ENCODE measurements around the gene PKD2. TPM values are rescaled to one million over a fixed set of nuclear protein-coding genes. Genes with fewer than 3 reads are reported as not detected.

The PKD2 gene
- total and polyA plus RNA-seq, 2 donors: 9.9 to 11.6 TPM

- no peak overlapping the region for H3K27ac ChIP-seq (ENCODE audit: low read depth in 1 of 2, low read length in 1 of 2)
- H3K4me1 ChIP-seq (ENCODE audit: control insufficient read depth in 2 of 2, insufficient read depth in 2 of 2, low read length in 2 of 2): no peaks in the 10 kb centered on the region
- DNase-seq (ENCODE audit: low read depth in 6 of 9, low spot score in 9 of 9): no peak
- H3K27me3 ChIP-seq (ENCODE audit: control insufficient read depth in 2 of 2, insufficient read depth in 1 of 2, low read length in 1 of 2): no peaks in the 10 kb centered on the region
- H3K9me3 ChIP-seq (ENCODE audit: control insufficient read depth in 2 of 2, insufficient read depth in 1 of 2, low read length in 1 of 2): peaks cover 0 to 3% of the 10 kb centered on the region in 2 donors
- H3K36me3 ChIP-seq (ENCODE audit: control insufficient read depth in 2 of 2, insufficient read depth in 2 of 2, low read length in 1 of 2): peaks cover 8 to 13% of the 10 kb centered on the region in 2 donors
- H3K4me3 ChIP-seq (ENCODE audit: low read length in 2 of 2): no peak overlapping the region
- 78% methylated on average over 4 of the region's 4 CpGs for WGBS
These were observed 20.5 kb downstream of the PKD2 start for GRCh38 chr4:88027611-88028608.

GRCh38 chr4:88028946-88029345 lies 21.5 kb downstream of the PKD2 start:
- 97% methylated on average over 3 of the region's 3 CpGs for WGBS
- Histone ChIP-seq H3K4me3 (ENCODE audit: low read length in 2 of 2) (no peak overlapping the region), H3K27ac (ENCODE audit: low read depth in 1 of 2, low read length in 1 of 2) (no peak overlapping the region), H3K27me3 (ENCODE audit: control insufficient read depth in 2 of 2, insufficient read depth in 1 of 2, low read length in 1 of 2) (no peaks in the 10 kb centered on the region), H3K36me3 (ENCODE audit: control insufficient read depth in 2 of 2, insufficient read depth in 2 of 2, low read length in 1 of 2) (peaks cover 8 to 10% of the 10 kb centered on the region in 2 donors), H3K4me1 (ENCODE audit: control insufficient read depth in 2 of 2, insufficient read depth in 2 of 2, low read length in 2 of 2) (no peaks in the 10 kb centered on the region), H3K9me3 (ENCODE audit: control insufficient read depth in 2 of 2, insufficient read depth in 1 of 2, low read length in 1 of 2) (peaks cover 0 to 3% of the 10 kb centered on the region in 2 donors)
- DNase-seq (ENCODE audit: low read depth in 6 of 9, low spot score in 9 of 9): no peak

GRCh38 chr4:88029556-88029955 lies 22.1 kb downstream of the PKD2 start:
- Histone ChIP-seq H3K27ac (ENCODE audit: low read depth in 1 of 2, low read length in 1 of 2) (no peak overlapping the region), H3K9me3 (ENCODE audit: control insufficient read depth in 2 of 2, insufficient read depth in 1 of 2, low read length in 1 of 2) (peaks cover 0 to 3% of the 10 kb centered on the region in 2 donors), H3K4me3 (ENCODE audit: low read length in 2 of 2) (no peak overlapping the region), H3K36me3 (ENCODE audit: control insufficient read depth in 2 of 2, insufficient read depth in 2 of 2, low read length in 1 of 2) (peaks cover 8 to 10% of the 10 kb centered on the region in 2 donors), H3K27me3 (ENCODE audit: control insufficient read depth in 2 of 2, insufficient read depth in 1 of 2, low read length in 1 of 2) (no peaks in the 10 kb centered on the region), H3K4me1 (ENCODE audit: control insufficient read depth in 2 of 2, insufficient read depth in 2 of 2, low read length in 2 of 2) (no peaks in the 10 kb centered on the region)
- no peak for DNase-seq (ENCODE audit: low read depth in 6 of 9, low spot score in 9 of 9)
- 98% methylated on average over 3 of the region's 3 CpGs for WGBS

- Histone ChIP-seq H3K27ac (ENCODE audit: low read depth in 1 of 2, low read length in 1 of 2) (no peak overlapping the region), H3K27me3 (ENCODE audit: control insufficient read depth in 2 of 2, insufficient read depth in 1 of 2, low read length in 1 of 2) (no peaks in the 10 kb centered on the region), H3K4me3 (ENCODE audit: low read length in 2 of 2) (no peak overlapping the region), H3K36me3 (ENCODE audit: control insufficient read depth in 2 of 2, insufficient read depth in 2 of 2, low read length in 1 of 2) (peaks cover 8 to 9% of the 10 kb centered on the region in 2 donors), H3K4me1 (ENCODE audit: control insufficient read depth in 2 of 2, insufficient read depth in 2 of 2, low read length in 2 of 2) (no peaks in the 10 kb centered on the region), H3K9me3 (ENCODE audit: control insufficient read depth in 2 of 2, insufficient read depth in 1 of 2, low read length in 1 of 2) (no peaks in the 10 kb centered on the region)
- DNase-seq (ENCODE audit: low read depth in 6 of 9, low spot score in 9 of 9): no peak
- 88% methylated on average over 12 of the region's 12 CpGs for WGBS
These were observed 23.3 kb downstream of the PKD2 start for GRCh38 chr4:88030565-88031310.

GRCh38 chr4:88033309-88033708 lies 25.9 kb downstream of the PKD2 start:
- Histone ChIP-seq H3K27ac (ENCODE audit: low read depth in 1 of 2, low read length in 1 of 2) (no peak overlapping the region), H3K36me3 (ENCODE audit: control insufficient read depth in 2 of 2, insufficient read depth in 2 of 2, low read length in 1 of 2) (peaks cover 6 to 19% of the 10 kb centered on the region in 2 donors), H3K27me3 (ENCODE audit: control insufficient read depth in 2 of 2, insufficient read depth in 1 of 2, low read length in 1 of 2) (no peaks in the 10 kb centered on the region), H3K4me3 (ENCODE audit: low read length in 2 of 2) (no peak overlapping the region), H3K4me1 (ENCODE audit: control insufficient read depth in 2 of 2, insufficient read depth in 2 of 2, low read length in 2 of 2) (no peaks in the 10 kb centered on the region), H3K9me3 (ENCODE audit: control insufficient read depth in 2 of 2, insufficient read depth in 1 of 2, low read length in 1 of 2) (no peaks in the 10 kb centered on the region)
- peak in 7 of 9 donors; percentile 21 to 68 (median 32) for DNase-seq (ENCODE audit: low read depth in 6 of 9, low spot score in 9 of 9)

- Histone ChIP-seq H3K4me1 (ENCODE audit: control insufficient read depth in 2 of 2, insufficient read depth in 2 of 2, low read length in 2 of 2) (no peaks in the 10 kb centered on the region), H3K36me3 (ENCODE audit: control insufficient read depth in 2 of 2, insufficient read depth in 2 of 2, low read length in 1 of 2) (peaks cover 13 to 29% of the 10 kb centered on the region in 2 donors), H3K27ac (ENCODE audit: low read depth in 1 of 2, low read length in 1 of 2) (no peak overlapping the region), H3K4me3 (ENCODE audit: low read length in 2 of 2) (no peak overlapping the region), H3K9me3 (ENCODE audit: control insufficient read depth in 2 of 2, insufficient read depth in 1 of 2, low read length in 1 of 2) (no peaks in the 10 kb centered on the region), H3K27me3 (ENCODE audit: control insufficient read depth in 2 of 2, insufficient read depth in 1 of 2, low read length in 1 of 2) (no peaks in the 10 kb centered on the region)
- WGBS: over 99% methylated on average over 2 of the region's 2 CpGs
- no peak for DNase-seq (ENCODE audit: low read depth in 6 of 9, low spot score in 9 of 9)
These were observed 27.9 kb downstream of the PKD2 start for GRCh38 chr4:88035292-88035691.

- no peak overlapping the region for H3K4me3 ChIP-seq (ENCODE audit: low read length in 2 of 2)
- no peak for DNase-seq (ENCODE audit: low read depth in 6 of 9, low spot score in 9 of 9)
- peaks cover 34 to 48% of the 10 kb centered on the region in 2 donors for H3K36me3 ChIP-seq (ENCODE audit: control insufficient read depth in 2 of 2, insufficient read depth in 2 of 2, low read length in 1 of 2)
- no peaks in the 10 kb centered on the region for H3K4me1 ChIP-seq (ENCODE audit: control insufficient read depth in 2 of 2, insufficient read depth in 2 of 2, low read length in 2 of 2)
- no peaks in the 10 kb centered on the region for H3K27me3 ChIP-seq (ENCODE audit: control insufficient read depth in 2 of 2, insufficient read depth in 1 of 2, low read length in 1 of 2)
- H3K27ac ChIP-seq (ENCODE audit: low read depth in 1 of 2, low read length in 1 of 2): no peak overlapping the region
- 97% methylated on average over 1 of the region's 1 CpG for WGBS
- no peaks in the 10 kb centered on the region for H3K9me3 ChIP-seq (ENCODE audit: control insufficient read depth in 2 of 2, insufficient read depth in 1 of 2, low read length in 1 of 2)
These were observed 30.0 kb downstream of the PKD2 start for GRCh38 chr4:88037447-88037846.

- Histone ChIP-seq H3K4me1 (ENCODE audit: control insufficient read depth in 2 of 2, insufficient read depth in 2 of 2, low read length in 2 of 2) (no peaks in the 10 kb centered on the region), H3K27ac (ENCODE audit: low read depth in 1 of 2, low read length in 1 of 2) (no peak overlapping the region), H3K9me3 (ENCODE audit: control insufficient read depth in 2 of 2, insufficient read depth in 1 of 2, low read length in 1 of 2) (no peaks in the 10 kb centered on the region), H3K27me3 (ENCODE audit: control insufficient read depth in 2 of 2, insufficient read depth in 1 of 2, low read length in 1 of 2) (no peaks in the 10 kb centered on the region), H3K4me3 (ENCODE audit: low read length in 2 of 2) (no peak overlapping the region), H3K36me3 (ENCODE audit: control insufficient read depth in 2 of 2, insufficient read depth in 2 of 2, low read length in 1 of 2) (peaks cover 38 to 52% of the 10 kb centered on the region in 2 donors)
- 98% methylated on average over 4 of the region's 4 CpGs for WGBS
- no peak for DNase-seq (ENCODE audit: low read depth in 6 of 9, low spot score in 9 of 9)
These were observed 30.5 kb downstream of the PKD2 start for GRCh38 chr4:88037936-88038335.

- WGBS: 94% methylated on average over 3 of the region's 3 CpGs
- Histone ChIP-seq H3K4me1 (ENCODE audit: control insufficient read depth in 2 of 2, insufficient read depth in 2 of 2, low read length in 2 of 2) (no peaks in the 10 kb centered on the region), H3K27ac (ENCODE audit: low read depth in 1 of 2, low read length in 1 of 2) (no peak overlapping the region), H3K36me3 (ENCODE audit: control insufficient read depth in 2 of 2, insufficient read depth in 2 of 2, low read length in 1 of 2) (peaks cover 49 to 71% of the 10 kb centered on the region in 2 donors), H3K9me3 (ENCODE audit: control insufficient read depth in 2 of 2, insufficient read depth in 1 of 2, low read length in 1 of 2) (no peaks in the 10 kb centered on the region), H3K4me3 (ENCODE audit: low read length in 2 of 2) (no peak overlapping the region), H3K27me3 (ENCODE audit: control insufficient read depth in 2 of 2, insufficient read depth in 1 of 2, low read length in 1 of 2) (no peaks in the 10 kb centered on the region)
- DNase-seq (ENCODE audit: low read depth in 6 of 9, low spot score in 9 of 9): no peak
These were observed 33.3 kb downstream of the PKD2 start for GRCh38 chr4:88040707-88041106.
